ENCODE data around the gene ROCK2. TPM values are rescaled to one million over a fixed set of nuclear protein-coding genes. Genes with fewer than 3 reads are reported as not detected.

ROCK2 gene
- total and polyA plus RNA-seq, 2 of the 8 experiments (the other 6 are each of a cell fraction or from before 2014, with no cell fraction given): 2.7 to 29.0 TPM

- Histone ChIP-seq H2BK5ac (ENCODE audit: low read depth, low read length) (no peak overlapping the region), H2BK20ac (ENCODE audit: low read length) (no peak overlapping the region), H3K14ac (ENCODE audit: insufficient read length) (no peak overlapping the region), H2AK5ac (ENCODE audit: low read depth, low read length) (no peak overlapping the region), H2BK120ac (replicated peaks; ENCODE audit: low read depth, low read length) (no peak overlapping the region), H3K23me2 (ENCODE audit: low read depth, low read length) (no peaks in the 10 kb centered on the region), H3K4me1 (replicated peaks in 1 of 4; ENCODE audit: control insufficient read depth in 3 of 4, insufficient read depth in 4 of 4, low read length in 3 of 4) (peaks cover 0 to 6% (median 4%) of the 10 kb centered on the region in 4 experiments; a peak in 5 of 7 replicates), H4K20me1 (replicated peaks in 1 of 2; ENCODE audit: control insufficient read depth in 1 of 2, insufficient read depth in 2 of 2, low read length in 2 of 2) (no peaks in the 10 kb centered on the region), H3K9ac (replicated peaks in 1 of 4; ENCODE audit: extremely low read depth in 1 of 4, low read depth in 3 of 4, low read length in 3 of 4) (no peak overlapping the region), H3K27ac (ENCODE audit: low read depth, low read length) (no peak overlapping the region), H3K56ac (replicated peaks; ENCODE audit: insufficient read length, low read depth, low read length) (no peak overlapping the region), H3K9me3 (ENCODE audit: insufficient read depth in 2 of 2, low read depth in 1 of 2, low read length in 1 of 2) (no peaks in the 10 kb centered on the region), H3K4me2 (ENCODE audit: insufficient read depth in 1 of 2, low read depth in 2 of 2, low read length in 2 of 2) (no peak overlapping the region), H3K23ac (ENCODE audit: insufficient read length) (no peak overlapping the region), H3K36me3 (ENCODE audit: control insufficient read depth in 2 of 4, insufficient read depth in 4 of 4, low read length in 3 of 4) (no peaks in the 10 kb centered on the region), H3K79me1 (ENCODE audit: low read depth, low read length) (no peaks in the 10 kb centered on the region), H3K27me3 (replicated peaks in 1 of 4; ENCODE audit: control insufficient read depth in 3 of 4, extremely low read depth in 1 of 4, insufficient read depth in 3 of 4, low read length in 3 of 4) (no peaks in the 10 kb centered on the region), H4K5ac (ENCODE audit: insufficient read length, low read depth, low read length) (no peak overlapping the region), H3K18ac (ENCODE audit: extremely low read depth, low read length) (no peak overlapping the region), H2AFZ (ENCODE audit: low read length) (no peak overlapping the region), H3K4ac (replicated peaks; ENCODE audit: insufficient read length, low read depth, low read length) (no peak overlapping the region), H3K4me3 (ENCODE audit: extremely low read depth in 1 of 4, insufficient read depth in 2 of 4, low read depth in 3 of 4, low read length in 4 of 4) (no peak overlapping the region), H4K91ac (replicated peaks; ENCODE audit: insufficient read length, low read length) (no peak overlapping the region), H2BK15ac (ENCODE audit: low read length) (no peak overlapping the region), H2BK12ac (ENCODE audit: low read depth, low read length) (no peak overlapping the region), H4K8ac (ENCODE audit: extremely low read depth, insufficient read depth, low read length) (no peak overlapping the region), H3K79me2 (ENCODE audit: control insufficient read depth in 1 of 2, insufficient read depth in 2 of 2, low read length in 2 of 2) (no peaks in the 10 kb centered on the region)
- CTCF ChIA-PET (ENCODE audit: partially characterized antibody): interaction anchor here (0.6 kb wide), 1 partner anchor 240 kb away, joined by 4 read pairs; a partner anchor contains a TSS
- WGBS, 2 experiments (ENCODE audit: extremely low coverage in 1 of 2, insufficient coverage in 1 of 2, insufficient read length in 1 of 2, insufficient replicate concordance in 2 of 2, low coverage in 1 of 2, low lambda C conversion rate in 2 of 2, missing lambda C conversion rate in 1 of 2): 86% methylated on average over 4 of the region's 4 CpGs; no CpG with 5 or more reads in 1 of the 2 experiments
- FAIRE-seq (no peak), DNase-seq (ENCODE audit: low read depth in 1 of 2, low spot score in 2 of 2) (no peak)
- TF ChIP-seq BACH1 (IDR thresholded peaks at IDR 0.05; ENCODE audit: low read length) (no peak), ZNF274 (IDR thresholded peaks at IDR 0.05; ENCODE audit: borderline replicate concordance, extremely low read depth, low read length) (no peak), EZH2 (IDR thresholded peaks at IDR 0.05; ENCODE audit: low read depth, low read length, severe bottlenecking) (no peak), RXRA (IDR thresholded peaks at IDR 0.05; ENCODE audit: insufficient read depth, low read depth, low read length) (no peak), RBBP5 (IDR thresholded peaks at IDR 0.05; ENCODE audit: borderline replicate concordance, low read depth, low read length) (no peak), SIN3A (conservative IDR thresholded peaks at IDR 0.05 in 1 of 2, IDR thresholded peaks at IDR 0.05 in 1 of 2; ENCODE audit: low read depth in 1 of 2, low read length in 2 of 2) (no peak), BRCA1 (IDR thresholded peaks at IDR 0.05; ENCODE audit: low read depth, low read length) (no peak)
- POLR2A ChIA-PET (ENCODE audit: partially characterized antibody): no interaction called here
Measured at GRCh38 chr2:11373096-11373495, 28.7 kb upstream of the ROCK2 start.

Data from H1 (cell line).